ENCODE measurements around the gene NFIA.

- TF ChIP-seq CTCF (tag by site-specific recombination; IDR thresholded peaks at IDR 0.05) (no peak), ZNF48 (tag by site-specific recombination; IDR thresholded peaks at IDR 0.05) (no peak), GLI4 (tag by site-specific recombination; IDR thresholded peaks at IDR 0.05) (no peak), ZNF324 (tag by site-specific recombination; IDR thresholded peaks at IDR 0.05) (no peak), ZNF501 (tag by site-specific recombination; IDR thresholded peaks at IDR 0.05) (no peak), ZNF24 (tag by site-specific recombination; IDR thresholded peaks at IDR 0.05) (no peak), ZBTB1 (tag by site-specific recombination; IDR thresholded peaks at IDR 0.05) (no peak)
- TF ChIP-seq, protein P1, sequence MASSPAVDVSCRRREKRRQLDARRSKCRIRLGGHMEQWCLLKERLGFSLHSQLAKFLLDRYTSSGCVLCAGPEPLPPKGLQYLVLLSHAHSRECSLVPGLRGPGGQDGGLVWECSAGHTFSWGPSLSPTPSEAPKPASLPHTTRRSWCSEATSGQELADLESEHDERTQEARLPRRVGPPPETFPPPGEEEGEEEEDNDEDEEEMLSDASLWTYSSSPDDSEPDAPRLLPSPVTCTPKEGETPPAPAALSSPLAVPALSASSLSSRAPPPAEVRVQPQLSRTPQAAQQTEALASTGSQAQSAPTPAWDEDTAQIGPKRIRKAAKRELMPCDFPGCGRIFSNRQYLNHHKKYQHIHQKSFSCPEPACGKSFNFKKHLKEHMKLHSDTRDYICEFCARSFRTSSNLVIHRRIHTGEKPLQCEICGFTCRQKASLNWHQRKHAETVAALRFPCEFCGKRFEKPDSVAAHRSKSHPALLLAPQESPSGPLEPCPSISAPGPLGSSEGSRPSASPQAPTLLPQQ (tag by site-specific recombination; IDR thresholded peaks at IDR 0.05), result no peak
Measured at GRCh38 chr1:61265665-61266064, 183.3 kb downstream of the NFIA start.

Data from HEK293 (cell line).